Endometrial microvascular endothelial cells (primary cell): ENCODE results near the gene KRTAP4-16. TPM values are rescaled to one million over a fixed set of nuclear protein-coding genes. Genes with fewer than 3 reads are reported as not detected.
"Not testable (repeated sequence)": the region's sequence is repeated elsewhere in the genome, so short reads cannot be mapped to it uniquely, and the experiment has no call there.

Experiments used
- in situ Hi-C: cut with HindIII; loops from 2 replicates; pipeline ENCODE4 v1.10.0; 2017; ENCODE audit warnings: low sequenced_read_pairs, low pct_unique_long_range_greater_than_20kb; ENCODE audit errors: inconsistent ontology term
- total RNA-seq: library from RNA; depleted of rRNA; stranded (reverse); fragments of >200 nt; gene quantifications from one replicate; pipeline ENCODE4 v1.2.3, GENCODE V29; 2015; ENCODE audit errors: inconsistent ontology term

Gene KRTAP4-16
- not detected for total RNA-seq

- in situ Hi-C loops, result no loop called here
Measured at GRCh38 chr17:41101586-41102259, at the start of gene KRTAP4-16. KRTAP4-16 (minus strand) TSS chr17:41102209; CDS start chr17:41102209, 0 bp downstream.

GRCh38 chr17:41151525-41151924 is 49.5 kb upstream of the KRTAP4-16 start:
- in situ Hi-C loops, result no loop called here

GRCh38 chr17:41150026-41150425 is 48.0 kb upstream of the KRTAP4-16 start:
- in situ Hi-C loops, result no loop called here

GRCh38 chr17:41149652-41149985 is 47.6 kb upstream of the KRTAP4-16 start, which contains the start of gene KRTAP4-5:
KRTAP4-5 (minus strand) TSS chr17:41149825; CDS start chr17:41149767, 58 bp downstream.
- in situ Hi-C loops, result no loop called here

- in situ Hi-C loops, result not testable (repeated sequence)
Measured at GRCh38 chr17:41148971-41149651, 47.1 kb upstream of the KRTAP4-16 start.

GRCh38 chr17:41147531-41148204 is 45.7 kb upstream of the KRTAP4-16 start:
- in situ Hi-C loops, result no loop called here

- in situ Hi-C loops, result no loop called here
Measured at GRCh38 chr17:41145261-41145660, 43.3 kb upstream of the KRTAP4-16 start.

- in situ Hi-C loops, result no loop called here
Measured at GRCh38 chr17:41144846-41145245, 42.8 kb upstream of the KRTAP4-16 start.

- in situ Hi-C loops, result no loop called here
Measured at GRCh38 chr17:41141361-41141760, 39.4 kb upstream of the KRTAP4-16 start.

- in situ Hi-C loops, result no loop called here
Measured at GRCh38 chr17:41140360-41141131, 38.5 kb upstream of the KRTAP4-16 start, which contains the start of gene KRTAP4-6. KRTAP4-6 (minus strand) TSS chr17:41140544; CDS start chr17:41140487, 57 bp downstream.

GRCh38 chr17:41139865-41140264 is 37.9 kb upstream of the KRTAP4-16 start:
- in situ Hi-C loops, result not testable (repeated sequence)

GRCh38 chr17:41133880-41134735 is 32.1 kb upstream of the KRTAP4-16 start:
- in situ Hi-C loops, result no loop called here

GRCh38 chr17:41131979-41132378 is 30.0 kb upstream of the KRTAP4-16 start:
- in situ Hi-C loops, result no loop called here

- in situ Hi-C loops, result no loop called here
Measured at GRCh38 chr17:41127371-41127770, 25.4 kb upstream of the KRTAP4-16 start.

GRCh38 chr17:41126412-41126811 is 24.4 kb upstream of the KRTAP4-16 start:
- in situ Hi-C loops, result no loop called here

- in situ Hi-C loops, result no loop called here
Measured at GRCh38 chr17:41125064-41125463, 23.1 kb upstream of the KRTAP4-16 start.

- in situ Hi-C loops, result not testable (repeated sequence)
Measured at GRCh38 chr17:41123991-41124371, 22.0 kb upstream of the KRTAP4-16 start, which contains the start of gene KRTAP4-12. KRTAP4-12 (minus strand) TSS chr17:41124182; CDS start chr17:41124122, 60 bp downstream.
